Left colon (tissue), 2 donors: ENCODE data around the gene CDCA7L. TPM values are rescaled to one million over a fixed set of nuclear protein-coding genes. Genes with fewer than 3 reads are reported as not detected.

Source experiments
- ATAC-seq: fragments of 200-7000 bp; cut with Tn5 transposase; one replicate; pipeline ENCODE4 v1.9.1; 2020; ENCODE audit warnings: mild to moderate bottlenecking, moderate library complexity
- DNase-seq, 2 donors: peaks; one replicate each; pipeline ENCODE4 v3.0.0-alpha.2; 2020
- intact Hi-C, 2 donors: fragments of 100-400 bp; cut with DNase I in 1 of 2; cut with micrococcal nuclease in 1 of 2; formaldehyde crosslinking; loops; one replicate each; pipeline versions ENCODE4 v1.11.2 to v1.14.0; 2022; cut with DNase I, micrococcal nuclease
- long read RNA-seq: library from polyadenylated mRNA; unstranded; transcript quantifications from one replicate; pipeline ENCODE4 v2.0.0, GENCODE V29; 2021
- total RNA-seq, 2 donors: library from RNA; stranded (reverse); fragmentation: NEBNext Ultra II Directional; extraction: Animal tissue kit (Norgen Biotek cat#: 25700); gene quantifications; one replicate each; pipeline ENCODE4 v1.2.1, GENCODE V29; 2021
- donor health status: DM: no; HTN: no; CAD: no.
- donor health status: DM: yes; HTN: yes; CAD: no.

The CDCA7L gene
- total RNA-seq, result 10 to 100 TPM; 17.1 to 17.5 TPM
- long read RNA-seq, transcript CDCA7L-203 (10 exons, 3,066 nt), result major isoform, 17 of 27 reads
- long read RNA-seq, partial matches to known transcripts, result 1 of 27 reads
- long read RNA-seq, other reads (novel, unspliced or antisense), result 6 of 27 reads

- DNase-seq, result peak; percentile 83 to 84
- intact Hi-C loops, result no loop called here
- peak; percentile 81 for ATAC-seq
Measured at GRCh38 chr7:21945454-21946221, at the start of gene CDCA7L. Gene CDCA7L (minus strand): TSS chr7:21945899. CDS start chr7:21945804, 95 bp downstream.

GRCh38 chr7:21986096-21986495 lies 40.4 kb upstream of the CDCA7L start:
- intact Hi-C loops, result no loop called here
- ATAC-seq, result no peak

GRCh38 chr7:21984042-21984441 lies 38.3 kb upstream of the CDCA7L start:
- intact Hi-C loops, result no loop called here
- DNase-seq (no peak), ATAC-seq (no peak)

More at GRCh38 chr7:21986096-21986495, 40.4 kb upstream of the CDCA7L start:
- DNase-seq, result no peak

GRCh38 chr7:21983056-21983455 lies 37.4 kb upstream of the CDCA7L start:
- ATAC-seq, result no peak
- intact Hi-C loops, result no loop called here
- DNase-seq, result no peak

- DNase-seq, result no peak
- ATAC-seq, result no peak
- intact Hi-C loops, result no loop called here
Measured at GRCh38 chr7:21981524-21981923, 35.8 kb upstream of the CDCA7L start.

- ATAC-seq (no peak), DNase-seq (no peak)
- intact Hi-C loops, result no loop called here
Measured at GRCh38 chr7:21980926-21981500, 35.3 kb upstream of the CDCA7L start.

GRCh38 chr7:21972397-21972784 lies 26.7 kb upstream of the CDCA7L start:
- DNase-seq, result no peak
- no peak for ATAC-seq
- intact Hi-C loops, result no loop called here

GRCh38 chr7:21971780-21972396 lies 26.2 kb upstream of the CDCA7L start:
- DNase-seq (no peak), ATAC-seq (no peak)
- intact Hi-C loops, result no loop called here

GRCh38 chr7:21969822-21970221 lies 24.1 kb upstream of the CDCA7L start:
- ATAC-seq, result no peak
- intact Hi-C loops, result no loop called here
- DNase-seq, result no peak

- intact Hi-C loops, result no loop called here
- ATAC-seq (peak; percentile 24), DNase-seq (peak in 1 of 2 donors; percentile 13)
Measured at GRCh38 chr7:21967598-21968003, 21.9 kb upstream of the CDCA7L start.

GRCh38 chr7:21966271-21966670 lies 20.6 kb upstream of the CDCA7L start:
- intact Hi-C loops, result no loop called here
- no peak for DNase-seq
- no peak for ATAC-seq

GRCh38 chr7:21965291-21965690 lies 19.6 kb upstream of the CDCA7L start:
- ATAC-seq, result no peak
- no peak for DNase-seq
- intact Hi-C loops, result no loop called here

GRCh38 chr7:21962677-21963076 lies 17.0 kb upstream of the CDCA7L start:
- intact Hi-C loops, result no loop called here
- ATAC-seq (no peak), DNase-seq (no peak)

- DNase-seq (no peak), ATAC-seq (no peak)
- intact Hi-C loops, result no loop called here
Measured at GRCh38 chr7:21960922-21961321, 15.2 kb upstream of the CDCA7L start.

- intact Hi-C loops, result no loop called here
- DNase-seq, result no peak
- ATAC-seq, result no peak
Measured at GRCh38 chr7:21959387-21959776, 13.7 kb upstream of the CDCA7L start.

GRCh38 chr7:21953781-21954180 lies 8.1 kb upstream of the CDCA7L start:
- ATAC-seq (no peak), DNase-seq (no peak)
- intact Hi-C loops, result no loop called here

GRCh38 chr7:21948887-21949540 lies 3.3 kb upstream of the CDCA7L start:
- DNase-seq, result no peak
- intact Hi-C loops, result no loop called here
- no peak for ATAC-seq

GRCh38 chr7:21948364-21948763 lies 2.7 kb upstream of the CDCA7L start:
- ATAC-seq (no peak), DNase-seq (no peak)
- intact Hi-C loops, result no loop called here

- DNase-seq (no peak), ATAC-seq (no peak)
- intact Hi-C loops, result no loop called here
Measured at GRCh38 chr7:21947946-21948345, 2.2 kb upstream of the CDCA7L start.

- DNase-seq (no peak), ATAC-seq (peak; percentile 38)
- intact Hi-C loops, result no loop called here
Measured at GRCh38 chr7:21947056-21947455, 1.4 kb upstream of the CDCA7L start.
